ENCODE measurements around the gene PKIG. TPM values are rescaled to one million over a fixed set of nuclear protein-coding genes. Genes with fewer than 3 reads are reported as not detected.

Gene PKIG
- total and polyA plus RNA-seq, 2 donors (not counting 3 experiments of a cell fraction or from before 2014, with no cell fraction given), result 135 to 167 TPM

GRCh38 chr20:44601801-44602204 lies 19.4 kb downstream of the PKIG start:
- H3K4me3 ChIP-seq (replicated peaks in 1 of 3; ENCODE audit: insufficient read depth in 1 of 3, low read depth in 1 of 3, low read length in 3 of 3), result no peak overlapping the region
- CTCF ChIA-PET, result interaction anchor here (0.6 to 3.0 kb wide), 14 partner anchors 9 to 383 kb away, joined by 3 to 24 read pairs (median 4); partner anchors contain the start of genes PKIG, SERINC3 and TTPAL
- H3K27ac ChIP-seq (ENCODE audit: insufficient read depth, low read depth, low read length), result peak overlapping the region; percentile 42
- H3K36me3 ChIP-seq (ENCODE audit: control insufficient read depth in 2 of 2, extremely low read depth in 1 of 2, insufficient read depth in 2 of 2, low read length in 2 of 2), result peaks cover 0 to 5% of the 10 kb centered on the region in 2 experiments
- intact Hi-C loops (cut with micrococcal nuclease) (no loop called here), dilution Hi-C loops (cut with MboI; ENCODE audit: extremely low pct_ligation_motif_present, low sequenced_read_pairs) (no loop called here)
- BruUV-seq (replicated peaks), result no TSS peak
- H3K9me1 ChIP-seq (replicated peaks; ENCODE audit: control insufficient read depth, extremely low read depth, insufficient read depth, low read length), result no peaks in the 10 kb centered on the region
- H2AFZ ChIP-seq (ENCODE audit: low read depth, low read length), result no peak overlapping the region
- H4K20me1 ChIP-seq (replicated peaks; ENCODE audit: control insufficient read depth, extremely low read depth, insufficient read depth, low read length), result no peaks in the 10 kb centered on the region
- no peak for TF ChIP-seq GATA2 (IDR thresholded peaks at IDR 0.05; ENCODE audit: insufficient read depth, insufficient read length, low read depth, low read length)
- no peak for TF ChIP-seq EZH2 (IDR thresholded peaks at IDR 0.05; ENCODE audit: borderline replicate concordance, low read depth, low read length, severe bottlenecking)
- TF ChIP-seq MAX (IDR thresholded peaks at IDR 0.05; ENCODE audit: insufficient read depth, insufficient read length), result no peak
- TF ChIP-seq JUN (IDR thresholded peaks at IDR 0.05; ENCODE audit: borderline replicate concordance, insufficient read depth, insufficient read length, low read depth), result no peak
- TF ChIP-seq MYC (IDR thresholded peaks at IDR 0.05; ENCODE audit: low read depth, low read length), result no peak
- TF ChIP-seq POLR2AphosphoS5 (IDR thresholded peaks at IDR 0.05; ENCODE audit: insufficient read depth, low read depth, low read length), result peak; percentile 73
- peak; percentile 46 for TF ChIP-seq POLR2A (IDR thresholded peaks at IDR 0.05; ENCODE audit: low read depth, low read length)
- peaks cover 54% of the 10 kb centered on the region for H3K4me1 ChIP-seq (ENCODE audit: control insufficient read depth, extremely low read depth, insufficient read depth, low read length)
- H3K9me3 ChIP-seq (replicated peaks; ENCODE audit: control insufficient read depth, insufficient read depth, low read length), result no peaks in the 10 kb centered on the region
- DNase-seq (ENCODE audit: low read depth, low spot score) (peak; percentile 93), FAIRE-seq (peak; percentile 94)
- POLR2A ChIA-PET, result interaction anchor here (0.5 to 1.3 kb wide), 3 partner anchors 18 to 85 kb away, joined by 4 read pairs; no protein-coding TSS in a partner anchor
- H3K9ac ChIP-seq (replicated peaks; ENCODE audit: extremely low read depth, insufficient read depth, low read length), result no peak overlapping the region
- H3K27me3 ChIP-seq (ENCODE audit: control insufficient read depth in 2 of 2, insufficient read depth in 2 of 2, low read length in 2 of 2), result no peaks in the 10 kb centered on the region
- H3K4me2 ChIP-seq (ENCODE audit: insufficient read depth, low read length), result peak overlapping the region; percentile 52
- peaks cover 80% of the 10 kb centered on the region for H3K79me2 ChIP-seq (ENCODE audit: control insufficient read depth, insufficient read depth, low read length)

- POLR2A ChIA-PET, result no interaction called here
- Histone ChIP-seq H3K9ac (replicated peaks; ENCODE audit: extremely low read depth, insufficient read depth, low read length) (no peak overlapping the region), H3K4me1 (ENCODE audit: control insufficient read depth, extremely low read depth, insufficient read depth, low read length) (peaks cover 42% of the 10 kb centered on the region), H3K9me1 (replicated peaks; ENCODE audit: control insufficient read depth, extremely low read depth, insufficient read depth, low read length) (no peaks in the 10 kb centered on the region), H3K4me3 (replicated peaks in 1 of 3; ENCODE audit: insufficient read depth in 1 of 3, low read depth in 1 of 3, low read length in 3 of 3) (no peak overlapping the region), H3K36me3 (ENCODE audit: control insufficient read depth in 2 of 2, extremely low read depth in 1 of 2, insufficient read depth in 2 of 2, low read length in 2 of 2) (peaks cover 0 to 5% of the 10 kb centered on the region in 2 experiments), H2AFZ (ENCODE audit: low read depth, low read length) (no peak overlapping the region), H3K79me2 (ENCODE audit: control insufficient read depth, insufficient read depth, low read length) (peaks cover 71% of the 10 kb centered on the region), H3K27ac (ENCODE audit: insufficient read depth, low read depth, low read length) (no peak overlapping the region), H4K20me1 (replicated peaks; ENCODE audit: control insufficient read depth, extremely low read depth, insufficient read depth, low read length) (no peaks in the 10 kb centered on the region), H3K9me3 (replicated peaks; ENCODE audit: control insufficient read depth, insufficient read depth, low read length) (no peaks in the 10 kb centered on the region), H3K4me2 (ENCODE audit: insufficient read depth, low read length) (no peak overlapping the region), H3K27me3 (ENCODE audit: control insufficient read depth in 2 of 2, insufficient read depth in 2 of 2, low read length in 2 of 2) (no peaks in the 10 kb centered on the region)
- no TSS peak for BruUV-seq (replicated peaks)
- dilution Hi-C loops (cut with MboI; ENCODE audit: extremely low pct_ligation_motif_present, low sequenced_read_pairs) (no loop called here), intact Hi-C loops (cut with micrococcal nuclease) (no loop called here)
- CTCF ChIA-PET, result interaction anchor here (0.9 to 3.0 kb wide), 3 partner anchors 27 to 80 kb away, joined by 3 to 24 read pairs (median 5); no protein-coding TSS in a partner anchor
- no peak for TF ChIP-seq JUN (IDR thresholded peaks at IDR 0.05; ENCODE audit: borderline replicate concordance, insufficient read depth, insufficient read length, low read depth)
- no peak for TF ChIP-seq POLR2A (IDR thresholded peaks at IDR 0.05; ENCODE audit: low read depth, low read length)
- no peak for TF ChIP-seq EZH2 (IDR thresholded peaks at IDR 0.05; ENCODE audit: borderline replicate concordance, low read depth, low read length, severe bottlenecking)
- TF ChIP-seq CTCF (IDR thresholded peaks at IDR 0.05; ENCODE audit: extremely low read depth in 1 of 2, insufficient read depth in 1 of 2, low read depth in 1 of 2, low read length in 2 of 2), result no peak
- no peak for TF ChIP-seq FOS (IDR thresholded peaks at IDR 0.05; ENCODE audit: borderline replicate concordance, insufficient read depth, low read length)
- no peak for TF ChIP-seq MYC (IDR thresholded peaks at IDR 0.05; ENCODE audit: low read depth, low read length)
- no peak for TF ChIP-seq MAX (IDR thresholded peaks at IDR 0.05; ENCODE audit: insufficient read depth, insufficient read length)
- TF ChIP-seq POLR2AphosphoS5 (IDR thresholded peaks at IDR 0.05; ENCODE audit: insufficient read depth, low read depth, low read length), result no peak
- no peak for TF ChIP-seq GATA2 (IDR thresholded peaks at IDR 0.05; ENCODE audit: insufficient read depth, insufficient read length, low read depth, low read length)
- FAIRE-seq (no peak), DNase-seq (ENCODE audit: low read depth, low spot score) (no peak)
These were observed 20.9 kb downstream of the PKIG start for GRCh38 chr20:44603327-44603726.
